Keratinocyte (primary cell): ENCODE measurements around the gene TMOD1. TPM values are rescaled to one million over a fixed set of nuclear protein-coding genes. Genes with fewer than 3 reads are reported as not detected.

Experiments used
- DNase-seq: peaks from one replicate; pipeline ENCODE4 v3.0.0-alpha.2; 2011; ENCODE audit warnings: low read depth, missing footprints, low spot score
- FAIRE-seq: peaks from 2 replicates; lab custom pipeline; 2011; peaks lifted over from hg19 to GRCh38; lab: Jason Lieb, UNC
- H2AFZ ChIP-seq: 2 replicates; pipeline ENCODE4 v1.6.0; 2012; ENCODE audit warnings: low read length, control low read depth, inconsistent platforms; ENCODE audit not compliant: control insufficient read depth
- H3K27ac ChIP-seq: 2 replicates; pipeline ENCODE4 v1.5.1; 2011; ENCODE audit warnings: low read length; ENCODE audit not compliant: control insufficient read depth, insufficient read depth
- H3K27me3 ChIP-seq: 3 replicates; pipeline ENCODE4 v1.6.0; 2011; ENCODE audit warnings: low read length; ENCODE audit not compliant: control insufficient read depth, insufficient read depth; ENCODE audit errors: extremely low read depth
- H3K36me3 ChIP-seq, 2 experiments: 2 replicates in 1 of 2; 3 replicates in 1 of 2; pipeline ENCODE4 v1.5.1; 2011; ENCODE audit warnings: low read length in 2 of 2, mild to moderate bottlenecking in 1 of 2; ENCODE audit not compliant: control insufficient read depth in 2 of 2, insufficient read depth in 2 of 2; ENCODE audit errors: extremely low read depth in 1 of 2
- H3K4me1 ChIP-seq: 3 replicates; pipeline ENCODE4 v1.5.1; 2011; ENCODE audit warnings: low read length; ENCODE audit not compliant: control insufficient read depth, insufficient read depth; ENCODE audit errors: extremely low read depth
- H3K4me2 ChIP-seq: 3 replicates; pipeline ENCODE4 v1.6.0; 2011; ENCODE audit warnings: low read depth, low read length; ENCODE audit not compliant: control insufficient read depth, insufficient read depth; ENCODE audit errors: extremely low read depth
- H3K4me3 ChIP-seq, 3 experiments: fragments of 200-600 bp in 1 of 3; sonication (generic) in 1 of 3; 2 replicates in 2 of 3; 3 replicates in 1 of 3; pipeline ENCODE4 v1.5.1; 2011 to 2016; ENCODE audit warnings: low read length in 3 of 3, mild to moderate bottlenecking in 3 of 3, control low read depth in 2 of 3, inconsistent platforms in 1 of 3, low read depth in 1 of 3, mixed read lengths in 1 of 3, mixed run types in 1 of 3, moderate library complexity in 1 of 3; ENCODE audit not compliant: control insufficient read depth in 2 of 3, insufficient read depth in 2 of 3; ENCODE audit errors: extremely low read depth in 1 of 3
- H3K79me2 ChIP-seq: 2 replicates; pipeline ENCODE4 v1.6.0; 2012; ENCODE audit warnings: low read length; ENCODE audit not compliant: control insufficient read depth, insufficient read depth
- H3K9ac ChIP-seq: 3 replicates; pipeline ENCODE4 v1.6.0; 2011; ENCODE audit warnings: low read length; ENCODE audit not compliant: control insufficient read depth, insufficient read depth; ENCODE audit errors: extremely low read depth
- H3K9me1 ChIP-seq: 3 replicates; pipeline ENCODE4 v1.6.0; 2011; ENCODE audit warnings: low read length; ENCODE audit not compliant: control insufficient read depth, insufficient read depth; ENCODE audit errors: extremely low read depth
- H3K9me3 ChIP-seq: 2 replicates; pipeline ENCODE4 v1.5.1; 2012; ENCODE audit warnings: low read depth, low read length; ENCODE audit not compliant: control insufficient read depth
- H4K20me1 ChIP-seq: 3 replicates; pipeline ENCODE4 v1.6.0; 2011; ENCODE audit warnings: low read length; ENCODE audit not compliant: control insufficient read depth, insufficient read depth; ENCODE audit errors: extremely low read depth
- CTCF ChIP-seq, 3 experiments: IDR thresholded peaks in 1 of 3; conservative IDR thresholded peaks in 1 of 3; optimal IDR thresholded peaks in 1 of 3; 2 replicates in 2 of 3; 3 replicates in 1 of 3; pipeline versions ENCODE3 to v1.5.1; 2011; ENCODE audit warnings: low read length in 3 of 3, mild to moderate bottlenecking in 3 of 3, moderate library complexity in 2 of 3, control low read depth in 1 of 3, inconsistent platforms in 1 of 3; ENCODE audit not compliant: insufficient read depth in 2 of 3; ENCODE audit errors: extremely low read depth in 1 of 3
- EZH2 ChIP-seq: IDR thresholded peaks from one replicate; pipeline ENCODE4 v1.6.1; 2012; ENCODE audit warnings: inconsistent platforms, mild to moderate bottlenecking, low read length, moderate library complexity
- dilution Hi-C: fragments of 300-500 bp; cut with MboI; formaldehyde crosslinking; loops from one replicate; pipeline ENCODE4 v1.7.0; 2020; ENCODE audit warnings: low sequenced_read_pairs; ENCODE audit not compliant: extremely low pct_ligation_motif_present
- polyA plus RNA-seq, 5 experiments: library from polyadenylated mRNA; depleted of rRNA in 3 of 5; stranded (reverse) in 3 of 5; stranded (forward) in 1 of 5; unstranded in 1 of 5; fragments of >200 nt; gene quantifications; 1 replicate in 1 of 5; 2 replicates in 3 of 5; 3 replicates in 1 of 5; pipeline versions ENCODE4 v1.2.1 to v1.2.3, GENCODE V29; 2011 to 2012; ENCODE audit warnings: missing spikeins in 2 of 5, low read depth in 1 of 5, low replicate concordance in 1 of 5

The TMOD1 gene
- polyA plus RNA-seq, 1 donor (not counting 4 experiments of a cell fraction or from before 2014, with no cell fraction given), result not detected

DNA sequence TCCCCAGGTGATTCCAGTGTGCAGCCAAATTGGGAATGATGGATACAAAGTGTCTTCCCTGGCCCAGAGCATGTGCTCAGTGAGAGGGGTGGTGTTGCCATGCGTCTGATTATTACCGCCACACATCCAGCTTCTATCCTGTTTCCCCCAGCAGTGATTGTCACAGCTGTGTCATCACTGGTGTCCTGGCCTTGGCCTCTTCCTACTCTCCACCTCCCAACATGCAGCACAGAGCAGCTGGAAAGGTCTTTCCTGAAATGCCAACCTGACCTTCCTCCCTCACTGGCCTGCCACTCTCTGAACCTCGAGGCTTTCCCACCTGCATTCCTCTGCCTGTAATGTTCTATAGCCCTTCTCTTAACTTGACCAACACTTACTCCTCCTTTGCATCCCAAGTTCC is 60.0 kb downstream of the TMOD1 start:
- no peak overlapping the region for H3K4me2 ChIP-seq
- no peak overlapping the region for H3K27ac ChIP-seq
- H3K9me3 ChIP-seq, result no peaks in the 10 kb centered on the region
- H3K36me3 ChIP-seq, result no peaks in the 10 kb centered on the region
- no peaks in the 10 kb centered on the region for H4K20me1 ChIP-seq
- TF ChIP-seq EZH2, result no peak
- TF ChIP-seq CTCF (optimal IDR thresholded peaks at IDR 0.05 in 1 of 3, IDR thresholded peaks at IDR 0.05 in 1 of 3, conservative IDR thresholded peaks at IDR 0.05 in 1 of 3; ENCODE audit: extremely low read depth in 1 of 3, insufficient read depth in 2 of 3, low read length in 3 of 3), result no peak
- no peak overlapping the region for H2AFZ ChIP-seq
- dilution Hi-C loops, result no loop called here
- H3K4me1 ChIP-seq, result peaks cover 4% of the 10 kb centered on the region
- DNase-seq (no peak), FAIRE-seq (no peak)
- H3K4me3 ChIP-seq, result no peak overlapping the region
- no peak overlapping the region for H3K9ac ChIP-seq
- no peaks in the 10 kb centered on the region for H3K79me2 ChIP-seq
- peaks cover 18% of the 10 kb centered on the region for H3K27me3 ChIP-seq
- H3K9me1 ChIP-seq, result no peaks in the 10 kb centered on the region

DNA sequence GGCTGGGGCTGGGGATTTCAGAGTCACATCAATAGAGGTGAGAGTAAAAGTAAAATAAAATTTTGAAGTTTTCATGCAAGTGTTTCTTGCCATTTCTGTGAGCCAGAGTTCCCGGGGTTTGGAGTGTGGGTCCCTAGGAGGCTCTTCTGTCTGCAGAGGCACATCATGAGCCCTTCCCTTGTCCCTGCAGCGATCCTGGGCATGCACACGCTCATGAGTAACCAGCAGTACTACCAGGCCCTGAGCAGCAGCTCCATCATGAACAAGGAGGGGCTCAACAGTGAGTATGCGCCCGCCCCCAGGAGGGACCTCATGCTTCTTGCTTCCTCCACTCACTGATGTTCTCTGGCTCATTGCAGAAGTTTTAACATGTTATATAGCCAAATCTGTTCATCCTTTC is 61.1 kb downstream of the TMOD1 start:
- TF ChIP-seq CTCF (optimal IDR thresholded peaks at IDR 0.05 in 1 of 3, IDR thresholded peaks at IDR 0.05 in 1 of 3, conservative IDR thresholded peaks at IDR 0.05 in 1 of 3; ENCODE audit: extremely low read depth in 1 of 3, insufficient read depth in 2 of 3, low read length in 3 of 3), result no peak
- TF ChIP-seq EZH2, result no peak
- H3K4me1 ChIP-seq, result peaks cover 4% of the 10 kb centered on the region
- DNase-seq (no peak), FAIRE-seq (no peak)
- no peak overlapping the region for H3K4me2 ChIP-seq
- H3K9me1 ChIP-seq, result no peaks in the 10 kb centered on the region
- no peak overlapping the region for H2AFZ ChIP-seq
- dilution Hi-C loops, result no loop called here
- H4K20me1 ChIP-seq, result no peaks in the 10 kb centered on the region
- no peaks in the 10 kb centered on the region for H3K36me3 ChIP-seq
- H3K27me3 ChIP-seq, result peaks cover 9% of the 10 kb centered on the region
- H3K9ac ChIP-seq, result no peak overlapping the region
- H3K9me3 ChIP-seq, result no peaks in the 10 kb centered on the region
- no peak overlapping the region for H3K4me3 ChIP-seq
- H3K27ac ChIP-seq, result no peak overlapping the region
- H3K79me2 ChIP-seq, result no peaks in the 10 kb centered on the region
